ENCODE results near the gene CTIF.

GRCh38 chr18:48820483-48821250, 281.8 kb downstream of the CTIF start:
- TF ChIP-seq, protein P1, sequence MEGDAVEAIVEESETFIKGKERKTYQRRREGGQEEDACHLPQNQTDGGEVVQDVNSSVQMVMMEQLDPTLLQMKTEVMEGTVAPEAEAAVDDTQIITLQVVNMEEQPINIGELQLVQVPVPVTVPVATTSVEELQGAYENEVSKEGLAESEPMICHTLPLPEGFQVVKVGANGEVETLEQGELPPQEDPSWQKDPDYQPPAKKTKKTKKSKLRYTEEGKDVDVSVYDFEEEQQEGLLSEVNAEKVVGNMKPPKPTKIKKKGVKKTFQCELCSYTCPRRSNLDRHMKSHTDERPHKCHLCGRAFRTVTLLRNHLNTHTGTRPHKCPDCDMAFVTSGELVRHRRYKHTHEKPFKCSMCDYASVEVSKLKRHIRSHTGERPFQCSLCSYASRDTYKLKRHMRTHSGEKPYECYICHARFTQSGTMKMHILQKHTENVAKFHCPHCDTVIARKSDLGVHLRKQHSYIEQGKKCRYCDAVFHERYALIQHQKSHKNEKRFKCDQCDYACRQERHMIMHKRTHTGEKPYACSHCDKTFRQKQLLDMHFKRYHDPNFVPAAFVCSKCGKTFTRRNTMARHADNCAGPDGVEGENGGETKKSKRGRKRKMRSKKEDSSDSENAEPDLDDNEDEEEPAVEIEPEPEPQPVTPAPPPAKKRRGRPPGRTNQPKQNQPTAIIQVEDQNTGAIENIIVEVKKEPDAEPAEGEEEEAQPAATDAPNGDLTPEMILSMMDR (IDR thresholded peaks at IDR 0.05; ENCODE audit: low read depth, low read length), result no peak
- TF ChIP-seq EZH2phosphoT487 (IDR thresholded peaks at IDR 0.05; ENCODE audit: low read depth), result no peak
